Stimulated activated CD8-positive, alpha-beta memory T cell treated with anti-CD3 and anti-CD28 coated beads, Interleukin-12 subunit alpha, Interleukin-12 subunit beta, amount 100 ng/mL, for 24 hours (primary cell): ENCODE data around the gene SMPD4.
A peak's percentile ranks its signal among the peaks of the same experiment; 100 is the strongest.
"Not testable (repeated sequence)": the region's sequence is repeated elsewhere in the genome, so short reads cannot be mapped to it uniquely, and the experiment has no call there.

Experiments used
- DNase-seq: peaks from one replicate; pipeline ENCODE4 v3.0.0-alpha.2; 2020; ENCODE audit errors: extremely low read depth

The SMPD4 gene

DNA sequence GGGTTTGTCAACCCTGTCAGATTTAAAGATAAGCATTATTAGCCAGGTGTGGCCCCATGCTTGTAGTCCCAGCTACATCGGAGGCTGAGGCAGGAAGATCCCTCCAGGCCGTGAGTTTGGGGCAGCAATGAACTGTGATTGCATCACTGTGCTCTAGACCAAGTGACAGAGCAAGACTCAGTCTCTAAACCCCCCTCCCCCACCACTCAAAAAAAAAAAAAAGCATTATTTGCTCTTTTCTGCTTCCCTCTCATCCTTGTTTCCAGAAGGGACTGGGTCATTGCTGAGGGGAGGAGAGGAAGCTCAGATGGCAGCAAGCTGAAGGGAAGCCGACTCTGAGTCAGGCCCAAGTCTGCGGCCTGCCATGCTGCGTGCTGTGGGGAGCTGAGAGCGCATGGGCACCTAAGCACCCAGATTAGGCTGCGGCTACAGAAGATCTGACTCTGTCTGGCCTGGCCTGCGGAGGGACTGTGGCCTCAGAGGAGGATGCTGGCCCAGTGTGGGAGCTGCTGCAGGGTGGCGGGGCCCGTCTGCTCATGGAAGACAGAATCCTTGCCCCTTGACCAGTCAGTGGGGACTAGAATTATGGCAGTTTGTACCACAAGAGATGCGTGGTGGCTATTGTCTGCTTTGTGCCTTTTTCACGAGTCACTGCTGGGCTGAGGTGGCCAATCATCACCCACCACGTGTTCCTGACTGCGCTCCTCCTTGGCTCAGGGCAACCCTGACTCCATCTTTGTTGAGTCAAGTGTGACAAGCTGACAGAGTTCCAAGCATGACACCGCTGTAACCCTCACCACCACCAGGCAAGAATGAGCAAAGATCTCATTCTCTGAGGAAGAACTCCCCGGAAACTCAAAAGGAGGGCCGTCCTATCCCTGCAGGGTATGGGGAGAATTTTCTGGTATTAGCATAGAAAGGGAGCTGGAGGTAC is 6.7 kb upstream of the SMPD4 start:
- DNase-seq = not testable (repeated sequence)

DNA sequence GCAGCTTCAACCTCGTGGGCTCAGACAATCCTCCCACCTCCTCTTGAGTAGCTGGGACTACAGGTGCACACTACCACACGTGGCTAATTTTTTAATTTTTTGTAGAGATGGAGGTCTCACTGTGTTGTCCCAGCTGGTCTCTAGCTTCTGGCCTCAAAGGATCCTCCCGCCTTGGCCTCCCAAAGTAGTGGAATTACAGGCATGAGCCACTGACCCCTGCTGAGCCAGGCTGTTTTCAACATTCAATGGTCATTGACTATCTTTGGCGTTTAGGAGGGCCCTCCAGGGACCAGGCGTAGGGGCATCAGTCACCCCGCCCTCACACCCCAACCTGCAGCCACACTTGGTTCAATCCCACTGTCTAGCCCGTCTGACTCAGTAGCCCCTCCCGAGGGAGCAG is 5.9 kb upstream of the SMPD4 start:
- no peak for DNase-seq

DNA sequence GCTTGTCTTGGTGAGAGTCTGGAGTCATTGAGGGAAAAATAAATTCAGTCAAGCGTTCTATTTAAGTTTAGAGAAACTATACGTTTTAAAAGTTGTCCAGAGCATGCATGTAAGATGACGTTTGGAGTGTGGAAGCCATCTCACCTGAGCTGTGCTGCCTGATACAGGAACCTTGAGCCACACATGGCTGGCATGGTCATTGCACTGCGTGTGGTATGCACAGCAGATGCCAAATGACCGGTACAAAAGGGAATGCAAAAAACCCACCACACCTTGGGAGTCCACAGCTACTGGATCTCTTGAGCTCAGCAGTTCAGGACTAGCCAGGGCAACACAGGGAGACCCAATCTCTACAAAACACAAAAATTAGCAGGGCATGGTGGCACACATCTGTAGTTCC is 5.0 kb upstream of the SMPD4 start:
- DNase-seq = no peak

DNA sequence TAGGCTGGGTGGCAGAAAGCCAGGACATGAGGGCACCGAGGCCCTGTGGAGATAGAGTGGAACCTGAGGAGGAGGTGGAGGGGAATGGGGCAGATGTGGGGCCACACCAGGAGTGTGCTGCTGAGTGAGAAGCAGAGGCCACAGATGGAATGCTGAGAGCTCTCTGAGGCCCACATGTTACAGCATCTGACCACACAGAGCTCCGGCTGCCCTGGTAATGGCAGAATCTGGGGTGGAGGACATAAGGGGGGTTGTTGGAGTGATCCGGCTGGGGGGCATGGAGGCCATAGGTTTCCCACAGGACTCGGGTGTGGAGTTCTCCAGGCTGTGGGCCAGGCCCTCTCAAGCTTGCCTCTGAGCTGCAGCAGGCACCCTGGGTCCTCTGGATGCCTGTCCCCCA is 4.5 kb upstream of the SMPD4 start:
- no peak for DNase-seq

DNA sequence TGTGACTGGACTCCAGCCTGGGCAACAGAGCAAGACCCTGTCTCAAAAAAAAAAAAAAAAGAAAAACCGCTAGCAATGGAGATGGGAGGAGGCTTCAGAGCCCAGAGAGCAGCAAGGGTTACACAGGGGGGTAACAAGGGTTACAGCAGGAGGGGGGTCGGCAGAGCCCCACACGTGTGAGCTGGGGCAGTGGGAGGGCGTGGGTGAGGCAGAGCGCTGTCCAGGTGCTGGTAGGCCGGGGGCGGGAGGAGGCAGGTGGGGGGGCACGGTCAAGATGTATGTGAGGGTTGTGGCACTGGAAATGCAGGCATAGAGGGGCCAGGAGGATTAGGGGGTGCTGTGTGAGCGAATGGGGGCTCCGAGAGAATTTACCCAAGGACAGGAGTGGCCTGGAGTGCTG is 4.0 kb upstream of the SMPD4 start:
- DNase-seq = no peak

DNA sequence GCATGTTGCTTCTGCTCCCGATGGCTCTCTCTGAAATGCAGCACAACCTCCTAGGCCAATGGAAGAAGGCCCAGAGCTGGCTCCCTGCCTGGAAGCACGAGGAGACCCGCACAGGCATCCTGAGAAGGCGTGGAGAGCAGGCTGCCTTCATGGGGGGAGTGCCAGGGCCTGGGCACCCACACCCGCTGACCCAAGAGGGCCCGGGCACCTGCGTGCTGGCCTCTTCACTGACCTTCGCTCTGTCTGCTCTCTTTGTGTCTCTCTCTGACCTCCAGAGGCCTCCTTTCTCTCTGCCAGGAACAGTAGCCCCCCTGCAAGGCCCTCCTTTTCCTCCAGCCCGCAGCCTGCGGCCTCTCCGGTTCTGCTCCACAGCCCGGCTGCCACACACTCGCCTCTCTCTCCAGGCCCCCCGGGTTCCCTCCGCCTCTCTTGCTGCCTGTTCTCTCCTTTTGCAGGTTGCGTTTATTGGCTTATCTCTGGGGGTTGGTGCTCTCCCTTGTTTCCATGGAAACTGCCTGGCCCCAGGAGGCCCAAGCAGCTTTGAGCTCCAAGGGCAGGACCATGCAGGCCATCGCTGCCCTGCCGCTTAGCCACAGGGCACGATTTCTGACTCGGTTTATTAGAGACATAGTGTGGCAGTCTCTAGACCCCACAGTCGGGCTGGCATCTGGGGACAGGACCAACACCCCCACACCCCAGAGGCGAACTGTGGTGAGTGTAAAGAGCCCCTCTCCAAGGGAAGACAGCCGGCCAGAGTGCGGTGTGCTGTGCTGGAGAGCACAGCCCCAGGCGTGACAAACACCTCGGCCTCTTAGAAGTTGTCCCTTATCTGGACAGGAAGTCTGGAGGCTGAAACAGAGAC is 2.3 kb upstream of the SMPD4 start:
- DNase-seq = no peak

DNA sequence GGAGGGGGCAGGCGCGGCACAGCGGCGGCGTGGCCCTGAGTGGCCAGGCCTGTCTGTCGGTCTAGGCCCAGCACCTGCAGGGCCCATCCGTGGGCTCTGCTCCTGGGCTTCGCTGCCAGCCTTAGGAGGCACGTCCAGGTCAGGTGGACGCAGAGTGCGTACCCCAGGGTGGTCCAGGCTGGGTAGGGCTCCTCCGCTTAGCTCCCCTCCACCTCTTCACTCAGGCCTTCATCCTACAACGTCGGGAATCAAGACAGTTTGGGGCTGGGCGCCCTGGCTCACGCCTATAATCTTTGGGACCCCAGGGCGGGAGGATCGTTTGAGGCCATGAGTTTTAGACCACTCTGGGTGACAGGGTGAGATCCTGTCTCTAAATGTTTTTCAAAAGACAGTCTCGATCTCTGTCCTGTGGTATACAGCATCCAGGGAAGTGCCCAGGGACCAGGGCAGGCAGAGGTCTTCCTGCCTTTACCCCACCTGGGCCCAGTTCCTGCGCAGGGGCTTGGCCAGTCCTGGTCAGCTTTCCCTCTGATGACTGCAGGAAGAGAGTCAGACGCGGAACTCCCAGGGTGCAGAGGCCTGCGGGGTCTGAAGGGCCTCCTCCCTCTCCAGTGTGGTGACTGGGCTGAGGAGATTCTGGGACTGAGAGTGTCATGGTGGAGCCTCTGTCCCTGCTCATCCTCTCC is 1.6 kb upstream of the SMPD4 start:
- DNase-seq = not testable (repeated sequence)

DNA sequence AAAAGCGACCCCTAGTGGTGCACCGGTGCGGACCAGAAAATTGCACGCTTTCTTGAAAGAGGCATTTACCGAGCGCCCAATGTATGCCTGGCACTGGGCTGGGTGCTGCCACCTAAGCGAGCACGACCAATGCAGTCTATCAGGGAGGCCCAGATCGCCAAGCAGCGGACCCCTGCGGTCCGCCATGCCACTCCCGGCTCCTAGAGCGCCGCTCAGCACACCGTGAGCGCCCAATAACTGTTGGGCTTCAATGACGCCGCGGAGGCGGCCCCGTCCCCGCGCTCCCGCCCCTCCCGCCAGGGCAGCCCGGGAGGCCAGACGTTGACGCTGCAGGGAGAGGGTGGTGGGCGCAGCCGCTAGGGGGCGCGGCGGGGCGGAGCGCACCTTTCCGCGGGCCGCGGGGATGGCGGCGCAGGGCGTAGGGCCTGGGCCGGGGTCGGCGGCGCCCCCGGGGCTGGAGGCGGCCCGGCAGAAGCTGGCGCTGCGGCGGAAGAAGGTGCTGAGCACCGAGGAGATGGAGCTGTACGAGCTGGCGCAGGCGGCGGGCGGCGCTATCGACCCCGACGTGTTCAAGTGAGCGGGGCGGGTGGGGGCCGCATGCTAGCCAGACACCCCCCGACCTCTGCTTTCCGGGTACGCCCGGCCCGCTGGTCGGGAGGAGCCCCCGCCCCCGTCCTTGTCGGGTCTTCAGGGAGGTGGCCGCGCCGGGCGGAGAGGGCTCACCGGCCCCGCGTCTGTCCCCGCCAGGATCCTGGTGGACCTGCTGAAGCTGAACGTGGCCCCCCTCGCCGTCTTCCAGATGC is 679 bp upstream of the SMPD4 start, which contains the start of gene MZT2B:
Gene MZT2B, plus strand, starts transcription at position 383 of the 803 bp plus-strand sequence. Its CDS starts 21 bp downstream, at position 404.
- DNase-seq = peak; percentile 78

DNA sequence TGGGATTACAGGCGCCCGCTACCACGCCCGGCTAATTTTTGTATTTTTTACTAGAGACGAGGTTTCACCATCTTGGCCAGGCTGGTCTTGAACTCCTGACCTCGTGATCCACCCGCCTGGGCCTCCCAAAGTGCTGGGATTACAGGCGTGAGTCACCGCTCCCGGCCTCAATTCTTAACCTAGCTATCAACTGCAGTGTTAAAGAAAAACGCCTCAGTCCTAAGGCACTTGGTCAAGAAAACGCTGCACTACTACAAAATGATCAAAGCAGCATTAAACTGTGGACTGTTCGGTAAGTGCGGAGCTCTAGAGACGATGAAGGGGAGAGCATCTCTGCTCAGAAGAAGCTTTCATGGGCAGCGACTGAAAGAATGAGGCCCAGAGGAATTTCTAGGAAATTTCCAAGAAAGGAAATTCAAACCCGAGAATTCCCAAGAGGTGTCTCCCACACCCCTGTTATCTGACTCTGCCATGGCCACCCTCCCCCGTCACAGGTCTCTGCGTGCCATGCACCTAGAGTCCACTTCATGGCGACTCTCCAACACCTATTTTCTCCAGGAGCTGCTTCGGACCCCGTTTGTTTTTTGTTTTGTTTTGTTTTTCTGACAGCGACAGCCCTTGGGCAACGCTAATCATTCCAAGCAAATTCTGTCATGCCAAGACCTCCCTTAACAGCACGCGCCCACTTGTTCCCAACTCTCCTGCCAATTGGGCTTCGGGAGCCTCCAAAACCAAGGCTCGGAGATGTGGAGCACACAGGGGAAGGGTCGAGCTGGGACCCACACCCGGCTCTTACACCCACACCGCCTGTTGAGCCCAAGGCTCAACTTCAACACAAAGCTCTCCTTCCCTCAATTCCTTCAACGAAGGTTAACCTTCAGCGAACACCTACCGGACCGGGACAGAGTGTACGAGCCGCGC is 738 bp downstream of the SMPD4 start:
- not testable (repeated sequence) for DNase-seq

DNA sequence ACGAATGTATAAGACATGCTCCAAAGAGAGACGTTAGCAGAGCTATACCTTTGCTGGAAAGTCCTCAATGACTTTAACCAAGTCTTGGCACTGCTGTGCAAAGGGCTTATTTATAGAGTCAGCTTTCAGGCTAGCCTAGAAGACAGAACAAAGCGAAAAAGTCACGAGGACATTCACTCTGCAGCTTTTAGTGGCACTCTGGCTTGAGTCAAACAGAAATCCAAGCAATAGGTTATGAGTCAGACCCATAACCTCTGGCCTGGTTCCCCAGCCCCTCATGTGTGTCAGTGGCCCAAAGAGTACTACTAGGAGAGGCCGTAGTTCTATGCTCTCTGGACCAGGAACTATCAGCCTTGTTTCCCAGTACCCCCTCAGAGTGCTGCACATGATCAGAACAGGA is 6.5 kb downstream of the SMPD4 start:
- DNase-seq = not testable (repeated sequence)

DNA sequence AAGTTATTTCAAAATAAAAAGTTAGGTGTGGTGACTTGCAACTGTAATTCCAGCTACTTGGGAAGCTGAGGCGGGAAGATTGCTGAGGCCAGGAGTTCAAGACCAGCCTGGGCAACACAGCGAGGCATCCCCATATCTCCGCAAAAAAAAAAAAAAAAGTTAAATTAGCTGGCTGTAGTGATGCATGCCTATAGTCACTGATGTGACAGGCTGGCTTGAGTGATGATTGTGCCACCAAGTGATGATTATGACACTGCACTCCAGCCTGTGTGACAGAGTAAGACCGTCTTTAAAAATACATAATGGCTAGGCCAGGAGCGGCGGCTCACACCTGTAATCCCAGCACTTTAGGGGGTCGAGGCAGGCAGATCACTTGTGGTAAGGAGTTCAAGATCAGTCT is 11.5 kb downstream of the SMPD4 start:
- DNase-seq = no peak

DNA sequence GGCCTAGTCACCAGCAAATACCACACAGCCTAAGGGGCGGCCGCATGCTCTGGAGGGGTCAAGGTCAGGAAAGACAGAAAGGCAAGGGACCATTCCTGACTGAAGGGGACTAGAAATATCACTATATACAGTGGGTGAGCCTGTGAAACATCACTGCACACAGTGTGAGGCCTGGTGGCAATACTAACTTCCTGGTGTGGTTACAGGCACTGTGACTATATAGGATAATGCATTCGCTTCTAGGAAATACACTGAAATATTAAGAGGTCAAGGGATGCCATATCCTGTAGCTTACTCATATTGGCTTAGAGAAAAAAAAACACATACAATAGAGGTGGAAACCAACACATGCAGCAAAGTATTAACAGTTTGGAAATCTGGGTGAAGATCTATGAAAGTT is 12.2 kb downstream of the SMPD4 start:
- DNase-seq = not testable (repeated sequence)

DNA sequence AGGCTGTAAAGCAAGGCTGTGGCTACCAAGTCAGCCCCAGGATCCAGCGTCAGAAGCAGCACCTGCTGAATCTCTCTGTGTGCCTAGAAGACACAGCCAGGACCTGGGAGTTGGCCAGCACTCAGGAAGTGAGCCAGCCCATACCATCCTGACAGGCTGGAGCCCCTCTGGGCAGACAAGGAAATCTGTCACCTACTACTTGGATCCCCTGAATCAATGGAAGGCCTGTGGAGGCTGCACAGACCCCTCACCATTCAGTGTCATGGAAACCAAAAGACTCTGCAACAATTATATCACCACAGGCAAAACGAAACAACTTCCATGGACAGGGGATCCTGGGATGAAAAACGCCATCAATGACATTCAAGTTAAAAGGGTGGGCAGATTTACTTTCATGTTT is 14.8 kb downstream of the SMPD4 start:
- DNase-seq = not testable (repeated sequence)

DNA sequence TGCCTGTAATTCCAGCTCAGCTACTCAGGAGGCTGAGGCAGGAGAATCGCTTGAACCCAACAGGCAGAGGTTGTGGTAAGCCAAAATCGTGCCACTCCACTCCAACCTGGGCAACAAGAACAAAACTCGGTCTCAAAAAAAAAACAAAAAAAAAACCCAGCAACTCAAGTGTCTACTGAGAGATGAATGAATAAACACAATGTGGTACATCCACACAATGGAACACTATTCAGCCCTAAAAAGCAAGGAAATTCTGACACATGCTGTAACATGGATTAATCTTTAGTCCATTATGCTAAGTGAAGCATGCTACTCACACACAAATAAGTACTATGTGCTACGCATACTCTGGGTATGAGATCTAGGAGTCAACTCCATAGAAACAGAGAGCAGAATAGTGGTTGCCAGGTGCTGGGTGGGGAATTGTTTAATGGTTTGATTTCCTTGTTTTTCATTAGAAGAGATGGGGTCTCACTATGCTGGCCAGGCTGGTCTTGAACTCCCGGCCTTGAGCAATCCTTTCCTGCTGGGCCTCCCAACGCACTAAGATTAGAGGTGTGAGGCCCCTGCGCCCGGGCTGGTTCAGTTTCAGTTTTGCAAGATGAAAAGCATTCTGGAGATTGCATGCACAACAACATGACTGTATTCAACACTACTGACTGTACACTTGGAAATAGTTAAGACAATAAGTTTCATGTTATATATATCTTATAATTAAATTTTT is 15.9 kb downstream of the SMPD4 start:
- no peak for DNase-seq

DNA sequence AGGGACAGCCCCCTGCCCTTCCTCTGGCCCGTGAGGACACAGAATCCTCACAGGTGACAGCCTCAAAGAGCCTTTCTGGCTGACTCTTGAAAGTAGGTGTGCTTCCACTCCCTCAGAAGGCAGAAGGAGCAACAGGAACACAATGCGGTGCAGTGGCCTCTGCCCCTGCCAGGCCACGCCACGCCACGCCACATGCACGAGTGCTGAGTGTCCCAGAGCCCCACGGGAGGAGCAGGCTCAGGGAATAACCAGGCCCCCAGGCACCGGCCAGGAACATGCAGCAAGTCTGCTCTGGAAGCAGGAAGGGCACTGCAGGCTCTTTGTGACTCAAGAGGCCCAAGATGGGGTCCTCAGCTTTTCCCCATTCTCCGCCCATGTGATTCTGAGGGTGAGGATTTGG is 18.4 kb downstream of the SMPD4 start:
- no peak for DNase-seq

DNA sequence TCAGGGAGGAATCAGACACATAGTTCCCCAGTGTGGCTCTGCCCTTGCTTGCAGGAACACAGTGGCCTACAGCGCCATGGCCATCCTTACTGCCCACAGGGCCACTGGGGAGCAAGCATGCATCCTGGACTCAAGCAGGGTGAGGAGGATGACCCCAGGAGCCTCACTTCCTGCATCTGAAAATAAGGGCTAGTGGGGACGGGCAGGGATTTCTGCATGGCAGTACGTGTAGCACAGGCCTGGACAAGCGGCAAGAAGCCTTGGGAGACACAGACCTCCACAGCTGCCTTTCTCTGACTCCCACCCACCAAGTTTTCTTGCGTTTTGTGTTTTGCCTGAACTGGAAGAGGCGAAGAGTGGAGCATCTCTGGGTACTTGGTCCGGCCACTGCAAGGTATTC is 18.9 kb downstream of the SMPD4 start:
- not testable (repeated sequence) for DNase-seq

DNA sequence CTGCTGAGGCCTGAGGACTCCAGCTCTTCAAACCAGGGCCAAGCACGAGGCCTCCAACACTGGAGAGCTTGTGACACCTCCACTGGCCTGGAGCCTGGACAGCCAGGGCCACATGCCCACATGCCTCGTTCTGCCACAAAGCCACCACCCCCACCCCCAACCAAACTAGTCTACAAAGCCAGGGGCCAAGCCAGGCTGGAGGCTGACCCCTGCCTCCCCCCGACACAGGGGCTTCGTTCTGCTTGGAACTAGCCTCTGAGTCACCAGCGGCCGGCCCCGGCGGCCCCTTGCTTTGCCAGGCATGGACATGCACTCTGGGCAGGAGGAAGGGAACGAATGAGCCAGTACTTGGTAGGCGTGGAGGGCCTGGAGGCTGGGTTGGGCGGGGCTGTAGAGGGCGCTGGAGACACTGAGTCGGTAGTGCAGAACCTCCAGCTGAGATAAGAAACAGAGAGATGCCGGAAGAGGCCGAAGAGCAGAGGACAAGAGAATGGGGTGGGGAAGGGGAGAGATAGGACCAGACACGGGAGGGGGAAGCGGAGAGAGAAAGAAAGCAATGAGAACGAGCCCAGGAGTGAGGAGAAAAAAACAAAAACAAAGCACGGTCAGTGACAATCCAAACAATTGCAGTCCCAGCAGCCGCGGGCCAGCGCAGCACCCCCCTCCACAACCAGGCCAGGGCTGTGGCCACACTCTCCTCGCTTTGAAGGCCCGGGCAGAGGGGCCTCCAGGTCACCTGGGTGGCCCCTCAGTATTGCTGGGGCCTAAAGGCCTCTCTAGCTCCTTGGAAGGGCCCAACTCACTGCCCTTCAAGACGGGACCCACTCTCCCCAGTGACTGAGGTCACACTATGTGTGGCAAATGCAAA is 20.3 kb downstream of the SMPD4 start:
- DNase-seq = not testable (repeated sequence)

DNA sequence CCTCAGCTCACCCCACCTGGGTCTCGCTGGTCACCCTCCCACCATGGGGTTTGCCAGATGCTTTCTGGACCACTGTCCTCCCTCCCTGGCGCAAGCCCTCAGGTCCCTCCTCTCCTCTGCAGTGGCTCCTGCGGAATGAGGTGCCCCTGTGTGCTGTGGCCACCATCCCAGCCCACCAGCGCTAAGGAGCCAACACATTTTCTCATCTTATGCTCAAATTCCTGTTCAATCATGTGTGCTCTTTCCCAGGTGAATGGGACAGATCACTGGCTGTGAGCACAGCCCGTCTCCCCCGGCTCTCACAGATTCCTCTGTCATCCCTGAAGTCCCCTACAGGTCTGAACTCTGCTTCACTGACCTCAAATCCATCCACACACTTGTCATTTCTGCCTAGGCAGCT is 21.3 kb downstream of the SMPD4 start:
- no peak for DNase-seq
